GM18502 (cell line): Measurements from ENCODE around the gene PFKL.
"Not testable (repeated sequence)": the region's sequence is repeated elsewhere in the genome, so short reads cannot be mapped to it uniquely, and the experiment has no call there.

ENCODE experiments used
- ATAC-seq: cut with Tn5 transposase; IDR thresholded peaks from one replicate; pipeline ENCODE4 v1.9.1; 2021; ENCODE audit warnings: mild to moderate bottlenecking; ENCODE audit not compliant: unreplicated experiment, poor library complexity

PFKL gene

DNA sequence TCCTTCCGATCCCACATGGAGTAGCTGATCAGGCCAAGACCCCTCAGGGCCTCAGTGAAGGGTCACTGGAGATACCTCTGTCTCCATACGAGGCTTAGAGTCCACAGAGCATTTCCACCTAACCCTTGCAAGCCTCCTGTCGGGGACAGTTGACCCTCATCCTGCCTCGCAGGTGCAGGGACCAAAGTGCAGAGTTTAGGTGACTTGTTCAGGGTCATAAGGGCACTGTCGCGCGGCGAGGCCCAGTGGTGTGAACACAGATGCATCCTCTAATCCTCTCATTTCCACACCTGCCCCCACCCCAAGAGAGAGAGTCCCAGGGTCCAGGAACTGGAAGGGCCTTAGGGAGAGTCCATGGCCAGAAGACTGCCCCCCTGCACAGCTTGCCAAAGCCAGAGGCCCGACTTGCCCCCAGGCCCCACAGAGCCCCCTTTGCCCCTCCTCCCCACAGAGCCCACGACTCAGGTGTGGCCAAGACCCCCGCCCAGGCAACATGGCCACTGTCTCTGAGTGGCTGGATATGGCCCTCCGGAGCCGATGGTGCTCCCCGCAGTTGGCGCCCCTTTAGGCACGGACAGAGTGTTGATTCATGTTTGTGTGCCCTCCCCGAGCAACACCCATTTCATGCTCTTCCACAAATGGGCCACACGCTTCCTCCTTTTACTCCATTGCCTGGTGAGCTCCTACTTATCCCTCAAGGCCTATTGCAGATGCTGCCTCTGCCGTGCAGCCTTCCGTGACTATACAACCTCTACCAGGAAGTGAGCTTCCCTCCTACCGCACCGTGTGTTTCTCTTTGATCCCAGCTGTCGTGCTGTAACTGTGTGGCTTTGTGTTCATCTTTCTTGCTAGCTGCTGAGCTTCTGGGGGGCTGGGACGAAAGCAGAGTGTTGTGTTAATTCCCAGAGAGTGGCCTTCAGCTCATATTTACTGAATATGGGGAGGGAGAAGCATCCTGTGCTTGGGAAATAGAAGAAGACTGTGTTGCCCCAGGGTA is 55.2 kb downstream of the PFKL start:
- ATAC-seq = no peak

GRCh38 chr21:44356160-44356559 is 56.3 kb downstream of the PFKL start:
- no peak for ATAC-seq

- ATAC-seq = no peak
These were observed 56.8 kb downstream of the PFKL start for GRCh38 chr21:44356636-44357035.

- ATAC-seq = no peak
These were observed 57.4 kb downstream of the PFKL start for GRCh38 chr21:44357064-44357837.

GRCh38 chr21:44359396-44359795 is 59.5 kb downstream of the PFKL start:
- no peak for ATAC-seq

DNA sequence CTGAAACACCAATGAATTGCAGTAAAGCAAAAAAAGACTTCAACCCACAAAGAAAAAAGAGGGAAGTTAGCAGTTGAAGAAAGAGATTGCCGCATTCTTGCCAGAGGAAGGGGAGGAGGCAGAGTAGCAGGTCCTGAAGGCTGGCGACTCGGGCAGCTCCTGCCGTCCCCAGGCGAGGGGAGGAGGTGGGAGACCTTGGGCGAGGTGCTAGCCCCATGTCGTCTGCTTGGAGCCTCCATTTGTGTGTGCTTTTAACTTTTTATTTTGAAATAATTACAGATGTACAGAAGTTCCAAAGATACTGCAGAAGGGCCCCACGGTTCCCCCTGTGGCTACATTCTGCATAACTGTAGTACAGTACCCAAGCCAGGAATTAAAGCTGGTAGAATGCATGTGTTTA is 60.3 kb downstream of the PFKL start:
- no peak for ATAC-seq

DNA sequence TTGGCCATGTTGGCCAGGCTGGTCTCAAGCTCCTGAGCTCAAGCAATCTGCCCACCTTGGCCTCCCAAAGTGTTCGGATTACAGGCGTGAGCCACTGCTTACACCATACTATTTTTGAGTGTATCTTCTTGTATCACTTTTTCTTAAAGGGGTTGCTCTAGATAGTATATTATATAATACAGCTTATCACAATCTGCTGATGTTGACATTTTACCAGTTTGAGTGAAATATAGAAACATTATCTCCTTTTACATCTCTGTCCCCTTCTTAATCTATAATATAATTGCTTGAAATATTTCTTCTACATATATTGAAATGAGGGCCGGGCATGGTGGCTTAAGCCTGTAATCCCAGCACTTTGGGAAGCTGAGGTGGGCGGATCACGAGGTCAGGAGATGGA is 62.0 kb downstream of the PFKL start:
- not testable (repeated sequence) for ATAC-seq

GRCh38 chr21:44363278-44363677 is 63.4 kb downstream of the PFKL start:
- ATAC-seq = no peak

DNA sequence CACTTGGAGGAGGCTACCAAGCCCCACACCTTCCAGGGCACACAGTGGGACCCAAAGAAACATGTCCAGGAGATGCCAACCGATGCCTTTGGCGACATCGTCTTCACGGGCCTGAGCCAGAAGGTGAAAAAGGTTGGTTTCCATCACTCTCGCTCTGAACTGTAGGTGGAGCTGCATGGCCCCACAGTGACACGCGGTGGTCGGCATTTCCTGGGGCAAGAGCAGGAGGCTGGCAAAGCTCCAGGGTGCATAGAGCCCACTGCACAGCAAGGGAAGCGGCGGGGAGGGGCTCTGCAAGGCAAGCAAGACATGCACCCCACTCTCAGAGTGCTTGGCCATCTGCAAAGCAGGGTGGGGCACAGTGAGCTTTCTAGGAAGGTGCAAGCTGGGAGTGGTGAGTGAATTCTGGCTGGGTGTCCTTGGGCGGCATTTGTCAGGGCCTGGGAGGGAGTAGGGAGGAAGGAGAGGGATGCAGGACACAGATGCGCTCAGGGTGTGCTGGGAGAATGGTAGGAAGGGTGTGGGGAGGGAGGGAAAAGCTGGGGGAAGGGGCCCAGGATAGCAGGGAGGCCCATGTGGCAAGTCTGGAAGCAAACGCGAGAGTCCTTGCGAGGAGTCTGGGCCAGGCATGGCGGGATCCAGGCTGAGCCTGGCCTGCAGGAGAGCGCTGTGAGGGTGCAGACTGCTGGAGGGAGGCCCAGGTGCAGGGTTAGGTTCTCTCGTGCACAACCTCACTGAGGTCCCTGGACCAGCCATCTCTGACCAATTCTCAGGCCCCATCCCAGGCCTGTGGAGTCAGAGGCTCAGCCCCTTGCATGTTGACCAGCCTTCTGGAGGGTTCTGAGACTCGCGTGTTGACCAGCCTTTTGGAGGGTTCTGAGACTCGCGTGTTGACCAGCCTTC is 64.5 kb downstream of the PFKL start:
- ATAC-seq = no peak

- ATAC-seq = no peak
These were observed 65.6 kb downstream of the PFKL start for GRCh38 chr21:44365251-44365966.

- ATAC-seq = no peak
These were observed 66.2 kb downstream of the PFKL start for GRCh38 chr21:44365967-44366585.

DNA sequence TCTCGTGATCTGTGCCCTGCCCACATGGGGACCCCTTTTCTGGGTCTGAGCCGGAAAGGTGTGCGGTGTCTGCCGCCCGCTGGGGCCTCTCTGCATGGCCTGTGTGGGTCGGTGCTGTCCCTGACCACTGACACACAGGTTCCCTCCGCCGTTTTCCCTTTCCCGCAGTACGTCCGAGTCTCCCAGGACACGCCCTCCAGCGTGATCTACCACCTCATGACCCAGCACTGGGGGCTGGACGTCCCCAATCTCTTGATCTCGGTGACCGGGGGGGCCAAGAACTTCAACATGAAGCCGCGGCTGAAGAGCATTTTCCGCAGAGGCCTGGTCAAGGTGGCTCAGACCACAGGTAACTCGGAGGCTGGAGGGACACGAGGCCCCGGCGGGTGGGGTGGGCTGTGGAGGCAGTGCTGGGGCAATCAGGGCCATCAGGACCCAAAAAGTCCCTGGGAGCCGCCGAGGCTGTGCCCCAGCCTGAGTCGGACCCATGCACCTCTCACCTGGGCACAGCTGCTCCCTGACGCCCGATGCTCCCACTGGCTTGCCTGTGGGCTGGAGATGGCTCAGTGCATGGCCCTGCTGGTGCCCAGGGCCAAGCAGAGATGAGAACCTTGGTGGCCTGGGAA is 66.8 kb downstream of the PFKL start:
- ATAC-seq = no peak

- ATAC-seq = no peak
These were observed 69.0 kb downstream of the PFKL start for GRCh38 chr21:44368711-44369446.

- no peak for ATAC-seq
These were observed 70.3 kb downstream of the PFKL start for GRCh38 chr21:44370027-44370735.

- ATAC-seq = no peak
These were observed 71.0 kb downstream of the PFKL start for GRCh38 chr21:44370786-44371410.

DNA sequence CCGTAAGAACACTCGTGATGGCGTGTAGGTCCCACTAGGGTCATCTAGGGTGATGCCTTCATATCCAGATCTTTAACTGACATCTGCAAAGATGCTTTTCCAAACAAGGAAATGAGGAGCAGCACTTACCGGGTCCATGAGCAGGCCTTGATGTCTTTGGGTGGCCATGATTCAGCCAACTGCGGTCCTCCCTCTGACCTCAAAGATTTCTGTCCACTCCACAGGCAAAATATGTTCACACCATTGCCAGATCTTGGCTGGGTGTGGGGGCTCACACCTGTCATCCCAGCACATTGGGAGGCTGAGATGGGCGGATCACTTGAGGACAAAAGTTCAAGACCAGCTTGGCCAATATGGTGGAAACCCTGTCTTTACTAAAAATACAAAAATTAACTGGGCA is 71.7 kb downstream of the PFKL start:
- ATAC-seq = no peak

DNA sequence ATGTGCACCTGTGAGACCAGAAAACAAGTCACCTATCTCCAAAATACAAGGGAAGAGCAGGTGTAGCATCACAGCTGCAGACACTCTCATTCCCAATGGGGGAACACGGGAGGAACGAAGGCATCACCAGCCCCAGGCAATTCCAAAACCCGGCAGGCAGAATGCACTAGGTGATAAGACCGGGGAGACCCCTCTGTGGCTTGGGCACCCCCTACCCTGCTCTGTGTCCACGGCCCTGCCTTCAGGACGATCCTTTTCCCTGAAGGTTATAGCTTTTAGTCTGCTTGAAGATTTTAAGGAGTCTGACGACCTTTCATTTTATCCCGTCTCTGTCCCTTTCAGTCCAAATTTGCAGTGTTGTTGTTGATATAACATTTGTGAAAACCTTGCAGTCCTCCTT is 72.8 kb downstream of the PFKL start:
- ATAC-seq = no peak
